ENCODE measurements around the gene ERH. TPM values are rescaled to one million over a fixed set of nuclear protein-coding genes. Genes with fewer than 3 reads are reported as not detected.

Gene ERH
- total and polyA plus RNA-seq, 8 donors = 134 to 309 (median 279) TPM

- no peak for ATAC-seq
Observed at GRCh38 chr14:69439521-69440270, 41.6 kb upstream of the ERH start.

GRCh38 chr14:69432364-69432763, 34.3 kb upstream of the ERH start:
- DNase-seq = no peak
- Histone ChIP-seq H3K4me3 (no peak overlapping the region), H3K27ac (no peak overlapping the region), H3K4me1 (peaks cover 0 to 11% of the 10 kb centered on the region in 2 donors), H3K27me3 (no peaks in the 10 kb centered on the region), H3K9me3 (no peaks in the 10 kb centered on the region), H3K36me3 (no peaks in the 10 kb centered on the region)
- intact Hi-C loops (cut with DNase I) = no loop called here
- ATAC-seq = no peak
- no peak for TF ChIP-seq CTCF (IDR thresholded peaks at IDR 0.05)

More at GRCh38 chr14:69439521-69440270, 41.6 kb upstream of the ERH start:
- Histone ChIP-seq H3K4me1 (peaks cover 0 to 6% of the 10 kb centered on the region in 2 donors), H3K4me3 (no peak overlapping the region), H3K27me3 (no peaks in the 10 kb centered on the region), H3K27ac (peak overlapping the region in 1 of 2 donors; percentile 71), H3K9me3 (no peaks in the 10 kb centered on the region), H3K36me3 (peaks cover 0 to 18% of the 10 kb centered on the region in 2 donors)
- TF ChIP-seq CTCF (IDR thresholded peaks at IDR 0.05) = no peak
- intact Hi-C loops (cut with DNase I) = no loop called here
- DNase-seq = no peak

DNA sequence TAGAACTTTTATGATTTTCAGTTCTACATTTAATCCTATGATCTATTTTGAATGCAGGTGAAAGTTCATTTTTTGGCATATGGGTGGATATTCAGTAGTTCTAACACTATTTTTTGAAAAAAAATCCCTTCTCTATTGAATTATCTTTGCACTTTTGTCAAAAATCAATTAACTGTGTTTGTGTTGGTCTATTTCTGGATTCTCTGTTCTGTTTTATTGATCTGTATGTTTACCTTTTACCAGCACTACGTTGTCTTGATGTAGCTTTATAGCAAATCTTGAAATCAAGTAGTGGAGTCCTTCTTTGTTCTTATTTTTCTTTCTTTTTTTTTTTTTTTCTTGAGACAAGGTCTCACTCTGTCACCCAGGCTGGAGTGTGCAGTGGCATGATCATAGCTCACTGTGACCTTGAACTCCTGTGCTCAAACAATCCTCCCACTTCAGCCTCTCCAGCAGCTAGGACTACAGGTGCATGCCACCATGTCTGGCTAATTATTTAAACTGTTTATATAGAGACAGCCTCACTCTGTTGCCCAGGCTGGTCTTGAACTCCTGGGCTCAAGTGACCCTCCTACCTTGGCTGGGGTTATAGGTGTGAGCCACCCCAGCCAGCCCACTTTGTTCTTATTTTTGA, 32.3 kb upstream of the ERH start:
- no peak overlapping the region for H3K4me3 ChIP-seq
- H3K9me3 ChIP-seq = no peaks in the 10 kb centered on the region
- H3K27me3 ChIP-seq = no peaks in the 10 kb centered on the region
- no peak overlapping the region for H3K27ac ChIP-seq
- H3K4me1 ChIP-seq = peaks cover 0 to 11% of the 10 kb centered on the region in 2 donors
- no peak for TF ChIP-seq CTCF (IDR thresholded peaks at IDR 0.05)
- no peak for ATAC-seq
- peaks cover 0 to 18% of the 10 kb centered on the region in 2 donors for H3K36me3 ChIP-seq
- DNase-seq = no peak
- intact Hi-C loops (cut with DNase I) = no loop called here

GRCh38 chr14:69429643-69430042, 31.5 kb upstream of the ERH start:
- intact Hi-C loops (cut with DNase I) = no loop called here
- H3K27ac ChIP-seq = no peak overlapping the region
- no peak for ATAC-seq

More at GRCh38 chr14:69429643-69430042, 31.5 kb upstream of the ERH start:
- no peak for DNase-seq
- Histone ChIP-seq H3K36me3 (peaks cover 0 to 26% of the 10 kb centered on the region in 2 donors), H3K27me3 (no peaks in the 10 kb centered on the region), H3K4me1 (peaks cover 0 to 15% of the 10 kb centered on the region in 2 donors), H3K4me3 (no peak overlapping the region), H3K9me3 (no peaks in the 10 kb centered on the region)
- TF ChIP-seq CTCF (IDR thresholded peaks at IDR 0.05) = no peak

All from left lung (tissue), 10 donors.